ENCODE data around the gene SERP2.

SERP2 gene

GRCh38 chr13:44435919-44436510 is 62.4 kb downstream of the SERP2 start:
- H3K4me3 ChIP-seq (ENCODE audit: low read length): peak overlapping the region; percentile 92
- TF ChIP-seq CTCF (IDR thresholded peaks at IDR 0.05; ENCODE audit: insufficient read depth, low read depth, low read length, missing control alignments): no peak
- DNase-seq (ENCODE audit: low read depth): no peak

GRCh38 chr13:44436589-44437337 is 63.1 kb downstream of the SERP2 start:
- TF ChIP-seq CTCF (IDR thresholded peaks at IDR 0.05; ENCODE audit: insufficient read depth, low read depth, low read length, missing control alignments): no peak
- DNase-seq (ENCODE audit: low read depth): peak; percentile 95
- H3K4me3 ChIP-seq (ENCODE audit: low read length): peak overlapping the region; percentile 92

- DNase-seq (ENCODE audit: low read depth): peak; percentile 56
- TF ChIP-seq CTCF (IDR thresholded peaks at IDR 0.05; ENCODE audit: insufficient read depth, low read depth, low read length, missing control alignments): no peak
- peak overlapping the region; percentile 92 for H3K4me3 ChIP-seq (ENCODE audit: low read length)
Observed at GRCh38 chr13:44437356-44438233, 64.0 kb downstream of the SERP2 start.

- no peak for DNase-seq (ENCODE audit: low read depth)
- TF ChIP-seq CTCF (IDR thresholded peaks at IDR 0.05; ENCODE audit: insufficient read depth, low read depth, low read length, missing control alignments): no peak
- no peak overlapping the region for H3K4me3 ChIP-seq (ENCODE audit: low read length)
Observed at GRCh38 chr13:44438234-44438579, 64.6 kb downstream of the SERP2 start.

GRCh38 chr13:44439452-44440024 is 65.9 kb downstream of the SERP2 start:
- DNase-seq (ENCODE audit: low read depth): no peak
- no peak for TF ChIP-seq CTCF (IDR thresholded peaks at IDR 0.05; ENCODE audit: insufficient read depth, low read depth, low read length, missing control alignments)
- H3K4me3 ChIP-seq (ENCODE audit: low read length): no peak overlapping the region

GRCh38 chr13:44440046-44440608 is 66.5 kb downstream of the SERP2 start:
- H3K4me3 ChIP-seq (ENCODE audit: low read length): no peak overlapping the region
- no peak for TF ChIP-seq CTCF (IDR thresholded peaks at IDR 0.05; ENCODE audit: insufficient read depth, low read depth, low read length, missing control alignments)
- no peak for DNase-seq (ENCODE audit: low read depth)
